Liver (tissue), 3 donors: ENCODE data around the gene SLC26A9.

Experiments
- EGR1 ChIP-seq, 2 donors: IDR thresholded peaks; 2 replicates each; pipeline ENCODE4 v1.6.1; 2016 to 2018; ENCODE audit warnings: antibody characterized with exemption in 2 of 2, low read depth in 2 of 2
- JUND ChIP-seq, 2 donors: IDR thresholded peaks; 2 replicates each; pipeline ENCODE4 v1.6.1; 2016; ENCODE audit warnings: antibody characterized with exemption in 2 of 2
- RAD21 ChIP-seq, 2 donors: IDR thresholded peaks; 2 replicates each; pipeline ENCODE4 v1.6.1; 2016; ENCODE audit warnings: antibody characterized with exemption in 2 of 2, mild to moderate bottlenecking in 2 of 2
- RXRA ChIP-seq, 2 donors: IDR thresholded peaks; 2 replicates each; pipeline ENCODE4 v1.6.1; 2017 to 2018; ENCODE audit warnings: antibody characterized with exemption in 2 of 2, mild to moderate bottlenecking in 1 of 2
- TF ChIP-seq, protein P1 (sequence below): fragments of 150-350 bp; IDR thresholded peaks from 2 replicates; pipeline ENCODE4 v1.5.1; 2017; ENCODE audit warnings: improper control_type of control experiment, low read depth, low read length; ENCODE audit not compliant: missing input control
- TF ChIP-seq, protein P2 (sequence below): IDR thresholded peaks from 2 replicates; pipeline ENCODE4 v1.6.1; 2016; ENCODE audit warnings: antibody characterized with exemption
- donor health status: healthy.
- donor health status: healthy.

DNA sequence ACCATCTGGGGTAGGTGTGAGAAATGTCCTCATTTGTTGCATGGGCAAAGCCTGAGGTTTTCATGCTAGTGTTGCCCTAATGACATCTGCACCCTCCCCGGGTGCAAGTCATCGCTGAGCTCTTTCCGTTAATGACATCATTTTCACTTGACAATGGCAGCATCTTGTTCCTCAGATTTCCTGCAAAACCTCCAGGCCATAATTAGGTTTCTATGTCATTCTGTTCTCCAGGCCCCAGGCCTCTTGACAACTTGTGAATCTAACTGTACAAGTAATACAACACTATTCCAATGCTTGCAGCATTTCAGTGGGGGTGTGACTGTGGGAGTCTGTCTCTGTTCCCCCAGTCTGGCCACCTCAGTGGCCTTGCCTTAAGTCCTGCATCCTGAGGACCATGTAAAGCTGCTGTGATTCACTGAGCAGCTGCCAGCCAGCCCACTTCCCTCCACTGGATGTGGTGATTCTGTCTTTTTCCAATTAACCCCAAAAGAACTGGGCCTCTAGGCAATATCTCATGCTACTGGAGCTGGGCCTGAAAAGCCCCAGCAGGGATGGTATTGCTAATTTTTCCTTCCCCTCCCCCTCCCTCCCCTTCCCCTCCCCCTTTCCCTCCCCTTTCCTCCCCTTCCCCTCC, 37.1 kb upstream of the SLC26A9 start:
- TF ChIP-seq, protein P1, sequence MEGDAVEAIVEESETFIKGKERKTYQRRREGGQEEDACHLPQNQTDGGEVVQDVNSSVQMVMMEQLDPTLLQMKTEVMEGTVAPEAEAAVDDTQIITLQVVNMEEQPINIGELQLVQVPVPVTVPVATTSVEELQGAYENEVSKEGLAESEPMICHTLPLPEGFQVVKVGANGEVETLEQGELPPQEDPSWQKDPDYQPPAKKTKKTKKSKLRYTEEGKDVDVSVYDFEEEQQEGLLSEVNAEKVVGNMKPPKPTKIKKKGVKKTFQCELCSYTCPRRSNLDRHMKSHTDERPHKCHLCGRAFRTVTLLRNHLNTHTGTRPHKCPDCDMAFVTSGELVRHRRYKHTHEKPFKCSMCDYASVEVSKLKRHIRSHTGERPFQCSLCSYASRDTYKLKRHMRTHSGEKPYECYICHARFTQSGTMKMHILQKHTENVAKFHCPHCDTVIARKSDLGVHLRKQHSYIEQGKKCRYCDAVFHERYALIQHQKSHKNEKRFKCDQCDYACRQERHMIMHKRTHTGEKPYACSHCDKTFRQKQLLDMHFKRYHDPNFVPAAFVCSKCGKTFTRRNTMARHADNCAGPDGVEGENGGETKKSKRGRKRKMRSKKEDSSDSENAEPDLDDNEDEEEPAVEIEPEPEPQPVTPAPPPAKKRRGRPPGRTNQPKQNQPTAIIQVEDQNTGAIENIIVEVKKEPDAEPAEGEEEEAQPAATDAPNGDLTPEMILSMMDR, result no peak
- TF ChIP-seq, protein P2, sequence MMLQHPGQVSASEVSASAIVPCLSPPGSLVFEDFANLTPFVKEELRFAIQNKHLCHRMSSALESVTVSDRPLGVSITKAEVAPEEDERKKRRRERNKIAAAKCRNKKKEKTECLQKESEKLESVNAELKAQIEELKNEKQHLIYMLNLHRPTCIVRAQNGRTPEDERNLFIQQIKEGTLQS, result no peak
- no peak for TF ChIP-seq RAD21 (IDR thresholded peaks at IDR 0.05)
- no peak for TF ChIP-seq EGR1 (IDR thresholded peaks at IDR 0.05; ENCODE audit: low read depth in 2 of 2)
- no peak for TF ChIP-seq JUND (IDR thresholded peaks at IDR 0.05)
- TF ChIP-seq RXRA (IDR thresholded peaks at IDR 0.05), result no peak
